HepG2 (cell line): Measurements from ENCODE around the gene SOX12. TPM values are rescaled to one million over a fixed set of nuclear protein-coding genes. Genes with fewer than 3 reads are reported as not detected.
A peak's percentile ranks its signal among the peaks of the same experiment; 100 is the strongest.

ENCODE experiments used
- ADNP ChIP-seq: sonication (generic); formaldehyde crosslinking; IDR thresholded peaks from 2 replicates; pipeline ENCODE4 v1.4.0; 2020; ENCODE audit warnings: missing genetic modification reagents
- ATM ChIP-seq: fragments of 450-650 bp; IDR thresholded peaks from 2 replicates; pipeline ENCODE4 v1.7.1; 2017; ENCODE audit warnings: mild to moderate bottlenecking, borderline replicate concordance
- CBFB ChIP-seq: sonication (generic); formaldehyde crosslinking; IDR thresholded peaks from 2 replicates; pipeline ENCODE4 v1.4.0; 2020; ENCODE audit warnings: missing genetic modification reagents
- CCAR2 ChIP-seq: fragments of 200-400 bp; formaldehyde crosslinking; optimal IDR thresholded peaks from 2 replicates; pipeline ENCODE3; 2018; ENCODE audit warnings: low read depth, mild to moderate bottlenecking, low read length, moderate library complexity
- FOXA1 ChIP-seq, 2 experiments: fragments of 450-650 bp in 1 of 2; sonication (generic) in 1 of 2; formaldehyde crosslinking in 1 of 2; IDR thresholded peaks; 2 replicates each; pipeline versions ENCODE4 v1.4.0 to v1.6.1; 2016 to 2020; ENCODE audit warnings: missing genetic modification reagents in 1 of 2
- FOXK1 ChIP-seq: sonication (generic); formaldehyde crosslinking; IDR thresholded peaks from 2 replicates; pipeline ENCODE4 v1.4.0; 2020; ENCODE audit warnings: low read depth, missing genetic modification reagents, borderline replicate concordance
- HOXA7 ChIP-seq: sonication (generic); formaldehyde crosslinking; IDR thresholded peaks from 2 replicates; pipeline ENCODE4 v1.8.1; 2022; ENCODE audit warnings: mild to moderate bottlenecking, missing genetic modification reagents, moderate library complexity
- KLF12 ChIP-seq: sonication (generic); formaldehyde crosslinking; IDR thresholded peaks from 2 replicates; pipeline ENCODE4 v1.4.0; 2020; ENCODE audit warnings: missing genetic modification reagents, borderline replicate concordance
- KLF15 ChIP-seq: sonication (generic); formaldehyde crosslinking; IDR thresholded peaks from 2 replicates; pipeline ENCODE4 v1.8.1; 2023; ENCODE audit warnings: borderline replicate concordance, mild to moderate bottlenecking, inconsistent platforms, missing genetic modification reagents, mixed read lengths
- NFYC ChIP-seq: IDR thresholded peaks from 2 replicates; pipeline ENCODE4 v1.6.1; 2016; ENCODE audit warnings: missing genetic modification reagents, missing compliant biosample characterization
- PBX3 ChIP-seq: sonication (generic); formaldehyde crosslinking; IDR thresholded peaks from 2 replicates; pipeline ENCODE4 v1.8.1; 2023; ENCODE audit warnings: missing genetic modification reagents, inconsistent platforms, borderline replicate concordance
- POLR2G ChIP-seq: fragments of 200-400 bp; formaldehyde crosslinking; IDR thresholded peaks from 2 replicates; pipeline ENCODE4 v1.6.1; 2018; ENCODE audit warnings: mild to moderate bottlenecking, low read depth, low read length, moderate library complexity
- RBM39 ChIP-seq: fragments of 200-400 bp; formaldehyde crosslinking; IDR thresholded peaks from one replicate; pipeline ENCODE4 v1.6.1; 2018; ENCODE audit warnings: antibody characterized with exemption, mild to moderate bottlenecking, low read depth, low read length; ENCODE audit not compliant: poor library complexity, severe bottlenecking
- RFXANK ChIP-seq: IDR thresholded peaks from 2 replicates; pipeline ENCODE4 v1.6.1; 2016
- SKI ChIP-seq: fragments of 450-650 bp; IDR thresholded peaks from one replicate; pipeline ENCODE4 v1.6.1; 2018; ENCODE audit warnings: mild to moderate bottlenecking; ENCODE audit not compliant: partially characterized antibody
- STAT5B ChIP-seq: sonication (generic); formaldehyde crosslinking; IDR thresholded peaks from 2 replicates; pipeline ENCODE4 v1.4.0; 2020; ENCODE audit warnings: missing genetic modification reagents
- TBP ChIP-seq: sonication (generic); formaldehyde crosslinking; IDR thresholded peaks from 2 replicates; pipeline ENCODE4 v1.5.0; 2020; ENCODE audit warnings: missing genetic modification reagents
- TOE1 ChIP-seq: sonication (generic); formaldehyde crosslinking; IDR thresholded peaks from 2 replicates; pipeline ENCODE4 v1.4.0; 2020; ENCODE audit warnings: mild to moderate bottlenecking, missing genetic modification reagents
- YY1 ChIP-seq: IDR thresholded peaks from 2 replicates; pipeline ENCODE4 v1.6.1; 2011; ENCODE audit warnings: low read length, low read depth, moderate library complexity, mild to moderate bottlenecking; ENCODE audit not compliant: insufficient read depth, insufficient replicate concordance
- ZFAT ChIP-seq: sonication (generic); formaldehyde crosslinking; conservative IDR thresholded peaks from 2 replicates; pipeline ENCODE4 v1.8.1; 2023; ENCODE audit warnings: missing genetic modification reagents, inconsistent platforms
- ZNF292 ChIP-seq: sonication (generic); formaldehyde crosslinking; IDR thresholded peaks from 2 replicates; pipeline ENCODE4 v1.8.1; 2022; ENCODE audit warnings: mild to moderate bottlenecking, low read depth, missing genetic modification reagents, borderline replicate concordance
- ZNF317 ChIP-seq: sonication (generic); formaldehyde crosslinking; IDR thresholded peaks from 2 replicates; pipeline ENCODE4 v1.5.0; 2020; ENCODE audit warnings: mild to moderate bottlenecking, missing genetic modification reagents
- ZNF33B ChIP-seq: sonication (generic); formaldehyde crosslinking; IDR thresholded peaks from 2 replicates; pipeline ENCODE4 v1.5.1; 2020; ENCODE audit warnings: mild to moderate bottlenecking, missing genetic modification reagents
- ZNF850 ChIP-seq: sonication (generic); formaldehyde crosslinking; conservative IDR thresholded peaks from 2 replicates; pipeline ENCODE4 v1.9.0; 2021; ENCODE audit warnings: mild to moderate bottlenecking, missing genetic modification reagents
- ZNF879 ChIP-seq: sonication (generic); formaldehyde crosslinking; IDR thresholded peaks from 2 replicates; pipeline ENCODE4 v1.8.1; 2023; ENCODE audit warnings: missing genetic modification reagents
- polyA plus RNA-seq, 8 experiments: library from polyadenylated mRNA; depleted of rRNA in 3 of 8; stranded (reverse) in 7 of 8; unstranded in 1 of 8; fragments of >200 nt; fragmentation: Illumina TruSeq in 4 of 8; extraction: Trizol in 4 of 8; gene quantifications; 2 replicates each; pipeline versions ENCODE4 v1.2.1 to v1.2.3, GENCODE V29; 2011 to 2016; ENCODE audit warnings: low read depth in 4 of 8, missing spikeins in 1 of 8, mixed read lengths in 1 of 8; ENCODE audit not compliant: insufficient read depth in 1 of 8
- total RNA-seq, 5 experiments: library from RNA; depleted of rRNA; stranded (reverse); fragments of >200 nt; fragmentation: Illumina TruSeq; extraction: Trizol; gene quantifications; 2 replicates each; pipeline ENCODE4 v1.2.3, GENCODE V29; 2016; ENCODE audit warnings: low read depth in 1 of 5
- TF ChIP-seq, protein P1 (sequence below): sonication (generic); formaldehyde crosslinking; IDR thresholded peaks from 2 replicates; pipeline ENCODE4 v1.8.0; 2022; ENCODE audit warnings: missing genetic modification reagents, mild to moderate bottlenecking, inconsistent platforms, borderline replicate concordance
- TF ChIP-seq, protein P2 (sequence below): sonication (generic); formaldehyde crosslinking; IDR thresholded peaks from 2 replicates; pipeline ENCODE4 v1.8.0; 2022; ENCODE audit warnings: mild to moderate bottlenecking, missing genetic modification reagents, borderline replicate concordance

SOX12 gene
- total and polyA plus RNA-seq, 2 of the 13 experiments (the other 11 are each of a cell fraction or from before 2014, with no cell fraction given), result 10.0 to 18.7 TPM

DNA sequence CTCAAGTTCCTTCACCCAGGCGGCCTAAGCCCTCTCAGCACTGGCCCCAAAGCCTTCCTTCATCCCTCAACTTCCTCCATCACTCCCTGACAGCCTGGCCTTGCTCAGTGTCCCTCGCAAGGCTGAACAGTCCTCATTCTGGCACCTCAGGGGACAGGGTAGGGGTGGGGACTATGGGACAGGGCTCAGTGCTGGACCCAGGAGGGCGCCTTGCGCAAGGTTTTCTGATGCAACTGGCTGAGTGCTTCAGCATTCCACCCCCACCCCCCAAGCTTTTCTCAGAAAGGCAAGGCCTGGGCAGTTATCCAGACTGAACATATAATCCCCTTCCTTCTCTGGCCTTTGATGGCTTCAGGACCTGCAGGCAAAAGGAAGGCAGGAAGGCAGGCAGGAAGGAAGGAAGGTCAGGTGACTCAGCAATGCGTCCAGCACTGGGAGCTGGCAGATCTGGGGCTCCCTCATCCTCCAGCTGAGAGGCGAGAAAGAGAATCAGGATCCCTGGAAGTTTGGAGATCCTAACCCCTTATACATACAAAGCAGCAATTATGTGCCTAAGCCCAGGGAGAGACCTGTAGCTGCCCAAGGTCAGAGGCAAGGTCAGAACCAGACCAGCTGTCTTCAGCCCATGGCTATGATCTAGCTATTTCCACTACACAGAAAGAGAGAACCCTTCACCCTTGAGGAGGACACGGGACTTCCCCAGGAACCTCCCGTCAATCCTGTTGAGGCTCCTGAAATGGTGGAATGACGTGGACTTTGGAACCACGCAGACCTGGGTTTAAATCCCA lies 46.6 kb downstream of the SOX12 start (continued):
- TF ChIP-seq ZNF33B (CRISPR knock-in tag) (peak; percentile 22; the same call in 1 of the 2 replicates), SKI (peak; percentile 82), KLF15 (0 out of 2 replicates have a peak, but pooled peaks have one; percentile 67), TBP (CRISPR knock-in tag) (no peak), TOE1 (CRISPR knock-in tag) (peak; percentile 93; the same call in 1 of the 2 replicates), ZNF879 (CRISPR knock-in tag) (no peak), ZNF292 (CRISPR knock-in tag) (peak; percentile 98), YY1 (peak; percentile 63), NFYC (CRISPR knock-in tag) (no peak), ZFAT (CRISPR knock-in tag) (no peak), CBFB (CRISPR knock-in tag) (peak; percentile 93), STAT5B (CRISPR knock-in tag) (0 out of 2 replicates have a peak, but pooled peaks have one; percentile 75), RFXANK (peak; percentile 90; the same call in 1 of the 2 replicates), PBX3 (no peak), ZNF850 (no peak), ATM (no peak), FOXA1 (IDR thresholded peaks at IDR 0.05) (no peak), FOXA1 (CRISPR knock-in tag; IDR thresholded peaks at IDR 0.05) (peak; percentile 66; the same call in 1 of the 2 replicates), ZNF317 (CRISPR knock-in tag) (peak; percentile 91), FOXK1 (CRISPR knock-in tag) (peak; percentile 86), KLF12 (CRISPR knock-in tag) (no peak), ADNP (CRISPR knock-in tag) (no peak; the same call in 1 of the 2 replicates), CCAR2 (no peak), HOXA7 (CRISPR knock-in tag) (no peak), RBM39 (peak; percentile 54), POLR2G (peak; percentile 92)
- TF ChIP-seq, protein P1, sequence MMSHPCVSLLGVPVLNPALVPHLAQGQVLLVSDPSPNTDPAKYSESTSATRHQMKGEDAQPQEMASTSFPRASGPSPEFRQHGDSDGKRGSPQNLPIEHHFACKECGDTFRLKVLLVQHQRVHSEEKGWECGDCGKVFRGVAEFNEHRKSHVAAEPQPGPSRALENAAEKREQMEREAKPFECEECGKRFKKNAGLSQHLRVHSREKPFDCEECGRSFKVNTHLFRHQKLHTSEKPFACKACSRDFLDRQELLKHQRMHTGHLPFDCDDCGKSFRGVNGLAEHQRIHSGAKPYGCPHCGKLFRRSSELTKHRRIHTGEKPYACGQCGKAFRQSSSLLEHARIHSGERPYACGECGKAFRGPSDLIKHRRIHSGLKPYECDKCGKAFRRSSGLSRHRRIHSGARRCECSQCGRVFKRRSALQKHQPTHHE, result peak; percentile 97; the same call in 1 of the 2 replicates
- TF ChIP-seq, protein P2, sequence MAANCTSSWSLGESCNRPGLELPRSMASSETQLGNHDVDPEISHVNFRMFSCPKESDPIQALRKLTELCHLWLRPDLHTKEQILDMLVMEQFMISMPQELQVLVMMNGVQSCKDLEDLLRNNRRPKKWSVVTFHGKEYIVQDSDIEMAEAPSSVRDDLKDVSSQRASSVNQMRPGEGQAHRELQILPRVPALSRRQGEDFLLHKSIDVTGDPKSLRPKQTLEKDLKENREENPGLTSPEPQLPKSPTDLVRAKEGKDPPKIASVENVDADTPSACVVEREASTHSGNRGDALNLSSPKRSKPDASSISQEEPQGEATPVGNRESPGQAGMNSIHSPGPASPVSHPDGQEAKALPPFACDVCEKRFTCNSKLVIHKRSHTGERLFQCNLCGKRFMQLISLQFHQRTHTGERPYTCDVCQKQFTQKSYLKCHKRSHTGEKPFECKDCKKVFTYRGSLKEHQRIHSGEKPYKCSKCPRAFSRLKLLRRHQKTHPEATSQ (CRISPR knock-in tag), result peak; percentile 98
